Measurements from ENCODE around the gene ATP11A.
"Not testable (repeated sequence)": the region's sequence is repeated elsewhere in the genome, so short reads cannot be mapped to it uniquely, and the experiment has no call there.

ATP11A gene

GRCh38 chr13:112693831-112694497, 4.1 kb downstream of the ATP11A start:
- no peak for DNase-seq

GRCh38 chr13:112695121-112695520, 5.3 kb downstream of the ATP11A start:
- no peak for DNase-seq

DNA sequence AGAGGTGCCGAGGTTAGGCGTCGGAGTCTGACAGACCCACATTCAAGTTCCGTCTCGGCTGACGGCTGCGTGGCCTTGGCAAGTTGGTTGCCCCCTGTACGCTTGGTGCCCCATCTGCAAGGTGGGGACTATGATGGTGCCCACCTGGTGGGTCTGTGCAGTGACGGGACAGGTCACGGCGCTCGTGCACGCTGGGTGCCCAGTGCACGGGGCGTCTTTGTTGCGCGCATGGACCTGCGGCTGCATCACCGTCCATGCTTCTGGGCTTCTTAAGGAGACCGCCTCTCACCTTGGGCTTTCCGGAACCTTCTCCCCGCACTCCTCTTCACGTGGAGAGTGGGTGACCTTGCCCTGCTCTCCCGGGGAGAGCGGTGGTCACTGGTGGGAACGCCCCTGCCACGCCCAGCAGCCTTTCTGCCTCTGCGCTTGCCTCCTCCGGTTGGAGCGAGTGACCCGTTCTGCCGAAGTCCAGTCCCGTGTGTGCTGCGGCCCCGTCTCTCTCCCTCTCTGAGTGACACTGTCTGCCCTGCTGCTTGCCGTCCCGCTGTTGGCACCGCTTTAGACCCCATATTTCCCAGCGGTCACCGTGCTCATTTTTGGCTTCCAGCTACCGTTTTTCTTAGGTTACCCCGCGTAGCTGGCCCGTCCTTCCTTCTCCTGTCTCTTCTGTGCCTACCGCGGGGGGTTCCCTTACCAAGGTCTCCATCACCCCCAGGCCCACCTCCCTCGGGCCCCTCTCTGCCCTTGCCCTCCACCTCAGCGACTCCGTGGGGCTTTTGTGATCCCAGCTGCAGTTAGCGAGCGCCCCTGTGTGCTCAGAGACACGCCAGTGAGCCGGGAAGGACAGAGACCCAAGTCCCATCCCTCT, 6.4 kb downstream of the ATP11A start:
- DNase-seq = no peak

- DNase-seq = no peak
These were observed 7.1 kb downstream of the ATP11A start for GRCh38 chr13:112696869-112697465.

GRCh38 chr13:112697756-112698655, 8.2 kb downstream of the ATP11A start:
- no peak for DNase-seq

- no peak for DNase-seq
These were observed 9.6 kb downstream of the ATP11A start for GRCh38 chr13:112699322-112699918.

GRCh38 chr13:112700291-112701060, 10.6 kb downstream of the ATP11A start:
- DNase-seq = no peak

- DNase-seq = no peak
These were observed 12.6 kb downstream of the ATP11A start for GRCh38 chr13:112702341-112702985.

DNA sequence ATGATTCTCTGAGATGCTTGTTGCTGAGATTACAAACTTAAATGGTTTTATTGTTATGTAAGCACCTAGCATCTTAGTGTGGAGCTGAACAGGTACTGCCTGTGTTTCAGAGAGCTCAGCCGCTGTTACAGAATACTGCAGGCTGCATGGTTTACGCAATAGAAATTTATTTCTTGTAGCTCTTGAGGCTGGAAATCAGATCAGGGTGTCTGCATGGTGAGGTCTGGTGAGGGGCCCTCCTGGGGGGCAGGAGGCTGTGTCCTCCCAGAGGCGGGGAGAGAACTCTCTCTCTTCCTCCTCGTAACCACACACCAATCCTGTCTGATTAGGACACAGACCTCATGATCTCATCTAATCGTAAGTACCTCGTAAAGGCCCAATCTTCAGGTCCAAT, 13.1 kb downstream of the ATP11A start:
- DNase-seq = no peak

DNA sequence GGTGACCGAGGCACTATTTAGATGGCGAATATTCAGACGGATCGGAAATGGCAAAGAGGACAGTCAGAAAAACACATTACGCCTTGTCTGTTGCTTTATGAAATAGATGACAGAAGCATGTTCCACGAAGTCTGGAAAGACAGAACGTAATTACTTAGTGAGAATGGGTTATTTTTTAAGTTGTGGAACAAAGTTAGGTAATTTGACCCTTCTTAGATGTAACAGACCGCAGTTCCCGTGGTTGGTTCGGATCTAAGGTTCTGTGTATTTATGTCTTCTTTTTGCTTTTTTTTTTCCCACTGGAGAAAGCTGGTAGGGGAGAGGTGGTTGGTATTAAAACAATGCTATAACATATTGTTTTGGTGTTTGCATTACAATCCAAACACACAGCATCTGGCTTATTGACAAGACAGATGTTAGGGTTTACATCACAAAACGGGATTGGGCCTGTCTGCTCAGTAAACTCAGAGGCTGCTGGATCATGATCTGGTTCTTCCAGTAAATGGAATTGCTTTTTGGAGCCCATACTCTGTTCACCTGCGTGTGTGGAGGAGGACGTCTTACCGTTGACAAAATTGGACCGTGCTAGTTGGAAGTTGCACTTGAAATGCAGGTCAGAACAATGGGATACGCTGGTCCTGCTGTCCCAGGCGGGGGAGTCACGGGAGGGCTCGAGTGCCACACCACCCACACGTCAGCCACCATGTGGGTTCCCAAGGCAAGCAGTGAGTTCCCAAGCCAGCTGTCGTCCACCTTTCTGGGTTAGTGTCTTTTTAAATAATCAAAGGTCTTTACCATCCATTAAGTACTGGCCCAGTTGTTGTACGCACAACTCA, 13.8 kb downstream of the ATP11A start:
- DNase-seq = no peak

DNA sequence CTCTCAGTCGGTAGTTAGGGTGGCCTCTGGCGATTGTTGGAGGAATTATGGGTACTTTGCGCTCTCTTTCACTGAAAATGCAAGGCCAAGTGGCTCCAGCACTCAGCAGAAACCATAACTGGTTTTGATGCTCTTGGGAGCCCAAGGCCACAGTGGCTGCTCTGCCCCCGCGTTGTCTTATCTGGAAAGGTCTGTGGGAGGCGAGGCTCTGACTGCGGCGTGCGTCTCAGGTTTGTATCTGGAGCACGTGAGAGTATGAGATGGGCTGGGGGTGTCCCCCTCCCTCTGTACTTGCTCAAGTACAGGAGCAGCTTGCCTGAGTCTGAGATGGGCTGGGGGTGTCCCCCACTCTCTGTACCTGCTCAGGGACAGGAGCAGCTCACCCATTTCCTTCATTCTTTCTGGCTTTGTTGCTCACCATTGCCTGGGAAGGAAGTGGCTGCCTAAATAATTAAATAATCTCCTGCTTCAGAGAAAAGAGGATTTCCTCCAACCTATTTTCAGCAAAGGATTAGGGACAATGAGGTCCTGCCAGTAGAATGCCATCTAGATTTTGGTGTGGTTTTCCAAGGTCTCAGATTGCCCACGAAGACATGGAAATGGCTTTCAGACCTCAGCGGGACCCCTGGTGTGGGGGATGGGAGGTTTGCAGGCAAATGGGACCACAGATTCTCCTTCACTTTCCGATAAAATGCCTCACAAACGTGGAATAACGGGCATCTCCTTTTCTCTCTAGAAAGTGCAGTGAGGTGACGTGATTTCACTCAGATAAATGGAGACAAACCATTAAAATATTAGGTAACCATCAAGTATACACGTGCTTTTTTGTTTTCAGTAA, 14.7 kb downstream of the ATP11A start:
- no peak for DNase-seq

DNA sequence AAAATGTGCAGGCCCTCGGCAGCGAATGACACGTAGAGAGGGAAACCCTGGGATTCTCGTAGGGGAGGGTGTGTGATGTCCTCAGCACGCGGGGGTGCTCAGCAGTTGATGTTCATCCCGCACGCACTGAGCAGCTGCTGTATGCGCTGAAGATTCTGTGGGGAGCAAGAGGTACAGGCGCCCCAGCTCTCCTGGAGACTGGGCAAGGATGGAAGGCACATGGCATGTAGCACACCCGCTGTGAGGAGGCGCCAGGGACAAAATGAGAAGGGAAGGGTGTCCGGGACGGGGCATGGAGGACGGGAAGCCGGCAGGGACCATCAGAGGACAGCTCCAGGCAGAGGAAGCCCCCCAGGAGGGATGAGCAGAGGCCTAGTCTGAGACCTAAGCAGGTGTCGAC, 15.4 kb downstream of the ATP11A start:
- DNase-seq = no peak

- DNase-seq = no peak
These were observed 16.3 kb downstream of the ATP11A start for GRCh38 chr13:112706171-112706570.

DNA sequence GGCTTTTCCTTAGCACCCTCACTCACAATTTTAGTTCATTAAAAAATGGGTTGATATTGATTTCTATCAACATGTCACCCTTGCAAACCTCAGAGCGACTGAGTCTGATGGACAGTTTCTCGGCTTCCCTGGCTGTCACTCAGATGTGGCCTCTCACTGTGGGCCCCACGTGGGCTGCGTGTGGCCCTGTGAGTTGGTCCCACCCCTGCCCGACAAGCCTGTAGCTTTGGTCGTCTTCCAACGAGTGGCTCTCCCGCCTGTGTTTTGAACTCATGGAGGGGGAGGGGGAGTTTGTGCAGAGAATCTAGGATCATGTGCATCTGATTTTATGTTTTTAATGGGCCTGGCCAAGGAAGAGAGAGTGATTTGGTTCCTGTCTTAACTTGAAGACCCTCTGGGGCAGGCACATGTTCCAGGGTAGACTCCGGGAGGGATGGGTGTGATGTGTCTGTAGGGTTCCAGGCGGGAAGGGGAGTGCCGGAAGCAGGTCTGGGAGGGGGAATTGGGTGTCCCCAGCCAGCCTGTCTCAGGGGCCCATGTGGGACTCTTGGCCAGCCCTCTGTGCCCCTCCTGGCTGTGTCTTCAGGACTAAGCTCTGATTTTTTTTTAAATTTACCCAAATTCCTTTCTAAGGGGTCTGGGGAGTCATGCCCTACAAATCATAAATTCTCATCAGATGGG, 18.9 kb downstream of the ATP11A start:
- DNase-seq = no peak

- DNase-seq = not testable (repeated sequence)
These were observed 19.5 kb downstream of the ATP11A start for GRCh38 chr13:112709316-112709715.

DNA sequence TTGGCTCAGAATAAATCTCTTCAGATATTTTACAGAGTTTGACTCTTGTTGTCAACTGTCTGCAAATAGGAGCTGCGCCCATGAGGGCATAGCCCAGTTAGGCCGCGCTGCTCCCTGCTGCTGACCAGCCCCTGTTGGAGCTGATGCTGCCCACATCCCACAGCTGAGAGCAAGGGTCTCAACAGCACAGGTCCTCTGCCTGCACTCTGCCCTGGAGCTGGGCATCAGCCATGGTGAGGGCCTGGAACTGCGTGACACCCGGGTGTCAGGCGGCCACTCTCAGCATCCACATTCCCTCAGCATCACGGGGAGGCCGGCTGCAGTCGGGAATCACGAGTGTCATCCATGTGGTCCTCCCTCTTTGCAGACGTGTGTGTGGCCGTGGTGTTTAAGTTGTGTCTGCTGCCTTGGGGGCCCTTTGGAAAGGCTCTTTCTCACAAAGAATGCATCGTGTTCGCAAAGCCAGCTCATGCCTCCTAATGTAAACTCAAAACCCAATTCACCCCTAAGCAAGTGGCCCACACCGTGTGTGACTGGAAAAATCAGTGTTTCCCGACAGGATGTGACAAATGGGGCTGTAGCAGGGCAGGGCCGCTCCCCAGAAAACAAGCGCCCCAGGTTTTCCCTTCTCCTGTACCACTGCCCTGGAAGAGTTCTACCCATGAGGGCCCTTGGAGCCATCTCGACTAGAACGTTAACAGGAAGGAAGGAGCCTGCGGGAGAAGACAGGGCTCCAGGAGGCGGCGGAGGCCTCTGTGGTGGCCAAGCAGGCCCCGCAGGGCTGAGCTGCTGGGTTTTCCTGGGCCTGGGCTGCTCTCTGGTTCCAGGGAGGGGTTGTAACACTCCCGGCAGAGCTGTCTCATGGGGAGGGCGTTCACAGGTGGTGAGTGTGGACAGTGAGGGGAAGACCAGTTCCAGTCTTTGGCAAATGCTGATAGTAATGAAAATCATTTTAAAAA, 20.3 kb downstream of the ATP11A start:
- DNase-seq = no peak

DNA sequence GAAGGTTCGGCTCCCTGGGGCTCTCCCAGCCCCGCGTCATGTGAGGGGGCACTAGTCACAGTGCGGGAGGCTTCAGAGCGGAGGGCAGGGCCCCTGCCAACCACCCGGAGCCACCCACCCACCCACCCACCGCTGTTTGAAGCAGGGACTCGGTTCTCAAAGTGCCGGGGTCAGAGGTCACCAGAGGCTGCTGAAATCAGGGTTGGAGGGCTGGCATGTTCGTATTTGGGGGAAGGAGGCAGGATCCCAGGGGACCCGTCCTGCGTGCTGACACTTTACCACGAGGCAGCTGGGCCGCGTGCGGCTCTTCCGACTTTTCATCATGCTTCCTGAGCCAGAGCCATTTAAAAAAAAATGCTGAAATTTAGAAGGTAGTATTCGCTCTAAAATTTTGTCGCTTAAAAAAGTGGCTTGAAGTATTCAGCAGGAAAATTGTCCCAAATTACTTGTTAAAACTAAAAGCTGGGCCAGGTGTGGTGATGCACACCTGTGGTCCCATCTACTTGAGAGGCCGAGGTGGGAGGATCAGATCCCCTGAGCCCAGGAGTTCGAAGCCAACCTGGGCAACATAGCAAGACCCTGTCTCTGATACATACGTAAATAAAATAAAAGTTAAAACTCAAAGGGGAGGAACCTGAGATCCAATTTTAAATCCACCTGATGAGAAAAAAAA, 21.2 kb downstream of the ATP11A start:
- no peak for DNase-seq
